Head of caudate nucleus (tissue), 42 donors: ENCODE results near the gene KRT39.

ENCODE experiments used
- DNase-seq, 42 donors: peaks; one replicate each; pipeline versions ENCODE4 v3.0.0 to v3.0.0-alpha.2; 2020 to 2021; ENCODE audit warnings: mixed read lengths in 7 of 42
- intact Hi-C: fragments of 100-400 bp; cut with DNase I; formaldehyde crosslinking; loops from one replicate; pipeline ENCODE4 v1.15.0; 2022

KRT39 gene

DNA sequence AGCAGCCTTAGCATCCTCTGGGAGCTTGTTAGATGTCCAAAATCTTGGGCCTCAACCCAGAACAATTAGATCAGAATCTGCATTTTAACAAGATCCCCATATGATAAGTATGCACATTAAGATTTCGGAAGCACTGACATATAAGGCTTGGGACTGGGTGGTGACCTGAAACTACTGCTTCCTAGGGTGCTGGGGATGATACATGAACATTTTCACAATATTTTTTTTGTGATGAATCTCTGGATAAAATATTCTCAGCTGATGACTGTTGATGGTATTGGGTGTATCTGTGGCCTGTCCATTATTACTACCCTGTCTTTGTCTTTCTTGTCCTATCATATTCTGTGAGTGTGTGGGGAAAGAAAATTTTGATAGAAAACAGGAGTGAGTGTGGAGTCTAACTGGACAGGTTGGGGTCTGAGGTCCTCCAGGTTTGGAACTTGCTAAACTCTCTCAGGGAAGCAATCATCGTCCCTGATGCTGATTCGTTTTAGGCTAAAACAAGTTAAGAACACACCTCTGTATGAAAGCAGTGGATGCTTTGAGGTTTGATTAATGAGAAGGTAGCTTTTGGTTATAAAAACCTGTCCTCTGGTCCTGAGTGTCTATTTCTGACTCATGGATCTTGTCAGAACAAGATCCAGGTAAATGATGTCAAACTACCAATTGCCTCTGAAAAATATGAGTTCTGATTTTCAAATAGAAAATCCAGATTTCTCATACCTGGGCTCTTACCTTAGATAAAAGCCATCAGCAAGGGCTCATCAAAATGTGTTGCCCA is 52.5 kb downstream of the KRT39 start:
- intact Hi-C loops: loop anchor here (10.0 kb wide), 1 partner anchor 751 kb away; no protein-coding TSS in a partner anchor
- DNase-seq: no peak

DNA sequence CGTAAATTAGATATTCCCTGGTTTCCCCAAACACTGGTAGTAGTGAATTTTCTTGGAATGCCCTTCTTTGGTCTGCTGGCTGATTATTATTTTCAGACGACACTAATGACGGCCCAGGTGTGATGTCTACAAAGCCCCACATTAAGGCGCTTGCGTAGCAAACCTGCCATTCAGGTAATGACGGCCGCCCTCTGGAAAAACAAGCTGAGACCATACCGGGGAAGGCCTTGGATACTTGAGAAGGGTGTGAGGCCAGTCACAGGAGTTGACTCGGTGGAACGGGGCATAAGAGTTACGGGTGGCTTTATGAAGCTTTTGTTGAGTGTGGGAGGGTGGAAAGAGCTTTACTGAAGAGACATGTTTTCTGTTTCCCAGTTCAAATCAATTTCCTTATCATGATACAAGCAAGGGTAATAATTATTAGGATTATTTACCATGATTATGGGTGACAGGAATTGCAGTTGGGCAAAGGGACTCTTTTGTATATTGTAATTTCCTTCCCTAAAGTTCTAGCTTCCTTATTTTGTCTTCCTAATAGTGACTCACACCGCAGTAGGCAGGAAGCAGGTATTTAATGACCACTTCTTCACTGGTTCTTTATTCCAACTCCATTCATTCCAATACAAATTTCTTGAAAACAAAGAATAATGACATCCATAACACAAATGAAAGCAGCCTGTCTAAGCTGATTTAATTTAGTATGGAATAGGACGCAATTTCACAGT is 54.1 kb downstream of the KRT39 start:
- intact Hi-C loops: loop anchor here (10.0 kb wide), 1 partner anchor 752 kb away; no protein-coding TSS in a partner anchor

DNA sequence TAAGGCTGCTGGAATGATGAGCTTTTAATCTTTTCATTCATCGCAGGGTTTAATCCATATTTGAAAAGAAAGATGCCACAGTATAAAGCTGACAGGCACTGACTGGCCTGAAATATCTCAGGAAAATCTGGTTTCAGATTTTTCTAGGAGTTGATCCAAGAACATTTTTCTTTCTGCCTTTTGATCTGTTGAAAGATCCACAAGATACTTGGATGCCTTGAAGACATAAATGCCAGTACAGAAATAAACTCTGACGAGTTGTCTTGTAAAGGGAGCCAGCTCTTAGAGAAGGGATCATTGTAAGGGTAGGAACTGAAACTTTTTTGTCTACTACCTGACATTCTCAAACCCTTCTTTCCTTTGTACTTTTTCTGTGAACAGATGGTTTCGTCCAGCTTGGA is 56.3 kb downstream of the KRT39 start:
- no peak for DNase-seq
- intact Hi-C loops: loop anchor here (10.0 kb wide), 1 partner anchor 754 kb away; no protein-coding TSS in a partner anchor

More for the DNA sequence above, 54.1 kb downstream of the KRT39 start:
- DNase-seq: no peak

DNA sequence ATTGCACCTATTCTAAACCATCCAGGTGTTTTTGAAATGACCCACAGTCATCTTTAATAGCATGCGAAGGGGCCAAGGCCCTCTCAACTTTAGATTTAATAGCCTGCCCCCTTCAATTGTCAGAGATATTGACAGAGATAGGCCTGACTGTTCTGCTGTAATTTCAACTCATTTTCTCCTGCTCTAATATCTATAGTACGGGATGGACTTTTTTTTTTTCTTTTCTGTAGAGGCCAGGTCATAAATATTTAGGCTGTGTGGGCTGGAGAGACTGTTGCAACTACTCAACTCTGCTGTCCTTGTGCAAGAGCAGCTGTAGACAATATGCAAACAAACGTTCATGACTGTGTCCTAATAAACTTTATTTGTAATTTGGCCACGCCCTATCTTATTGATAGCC is 57.0 kb downstream of the KRT39 start:
- no peak for DNase-seq
- intact Hi-C loops: loop anchor here (5.0 to 10.0 kb wide), 3 partner anchors 413 to 755 kb away; no protein-coding TSS in a partner anchor

DNA sequence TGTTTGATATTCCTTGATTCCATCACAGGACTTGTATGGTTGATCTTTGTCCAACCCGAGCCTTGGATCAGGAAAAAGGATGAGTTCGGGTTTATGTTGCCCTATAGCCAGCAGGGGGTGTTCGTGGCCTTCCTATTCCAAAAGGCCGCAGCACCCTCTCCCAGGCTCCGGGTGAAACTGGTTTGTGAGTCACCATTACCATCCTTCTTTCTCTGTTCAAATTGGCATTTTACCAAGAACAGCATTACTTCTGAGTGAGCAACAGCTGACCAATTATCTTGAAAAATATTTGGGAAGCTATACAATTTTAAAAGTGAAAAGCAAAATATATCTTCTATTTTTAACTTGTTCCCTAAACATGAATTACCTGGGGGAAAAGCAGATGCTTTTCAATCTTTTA is 57.4 kb downstream of the KRT39 start:
- peak; percentile 41 to 90 (median 77) for DNase-seq
- intact Hi-C loops: loop anchor here (5.0 kb wide), 2 partner anchors 413 to 638 kb away; no protein-coding TSS in a partner anchor
